ENCODE data around the gene BANK1. TPM values are rescaled to one million over a fixed set of nuclear protein-coding genes. Genes with fewer than 3 reads are reported as not detected.
"Not testable (repeated sequence)": the region's sequence is repeated elsewhere in the genome, so short reads cannot be mapped to it uniquely, and the experiment has no call there.

The BANK1 gene
- total RNA-seq, 1 donor from 2014 or later: not detected

- DNase-seq (ENCODE audit: low read depth, low spot score): no peak
Observed at GRCh38 chr4:101885574-101885973, 95.0 kb downstream of the BANK1 start.

- DNase-seq (ENCODE audit: low read depth, low spot score): no peak
Observed at GRCh38 chr4:101886826-101887225, 96.3 kb downstream of the BANK1 start.

DNA sequence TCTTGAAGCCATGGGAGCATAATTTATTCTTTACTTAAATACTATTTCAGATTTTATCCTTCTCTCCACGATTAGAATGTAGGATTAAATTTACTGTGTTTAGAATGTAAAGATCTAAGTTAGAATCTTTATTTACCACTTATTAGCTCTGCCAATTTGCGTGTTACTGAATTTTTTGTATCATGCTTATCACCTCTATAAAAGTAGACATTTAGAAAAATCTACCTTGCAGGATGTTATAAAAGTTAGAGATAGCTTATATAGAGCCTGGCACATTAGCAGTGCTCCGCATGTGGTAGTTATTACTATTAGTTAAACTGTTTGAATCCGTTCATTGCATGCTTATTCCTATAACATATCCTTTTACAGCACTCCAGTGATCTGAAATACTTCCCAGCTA lies 97.9 kb downstream of the BANK1 start:
- no peak for DNase-seq (ENCODE audit: low read depth, low spot score)

- not testable (repeated sequence) for DNase-seq (ENCODE audit: low read depth, low spot score)
Observed at GRCh38 chr4:101905527-101905926, 115.0 kb downstream of the BANK1 start.

DNA sequence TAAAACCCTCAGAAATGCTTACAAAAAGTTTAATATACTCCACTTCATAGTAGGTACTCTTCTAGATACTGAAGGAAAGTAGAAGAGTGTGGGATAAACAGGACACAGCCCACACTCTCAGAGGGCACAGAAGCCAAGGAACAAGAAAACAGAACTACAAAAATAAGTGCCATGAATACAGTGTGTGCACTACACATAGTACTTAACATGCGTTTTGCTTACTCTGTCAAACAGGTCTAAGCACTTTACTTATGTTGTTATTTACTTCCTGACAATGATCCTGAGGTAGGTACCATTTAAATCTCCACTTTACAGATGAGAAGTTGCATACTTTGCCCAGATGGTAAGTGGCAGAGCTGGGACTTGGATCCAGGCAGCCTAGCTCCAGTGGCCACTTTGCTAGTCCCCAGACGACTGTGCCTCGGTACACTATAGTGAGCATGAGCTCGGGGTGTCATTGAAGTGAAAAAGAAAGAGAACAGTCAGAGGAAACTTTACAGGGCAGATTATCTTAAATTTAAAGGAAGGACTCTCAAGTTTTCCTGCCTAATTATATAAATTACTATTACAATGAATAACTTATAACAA lies 120.3 kb downstream of the BANK1 start:
- no peak for DNase-seq (ENCODE audit: low read depth, low spot score)

GRCh38 chr4:101911616-101912015 lies 121.1 kb downstream of the BANK1 start:
- DNase-seq (ENCODE audit: low read depth, low spot score): no peak

DNA sequence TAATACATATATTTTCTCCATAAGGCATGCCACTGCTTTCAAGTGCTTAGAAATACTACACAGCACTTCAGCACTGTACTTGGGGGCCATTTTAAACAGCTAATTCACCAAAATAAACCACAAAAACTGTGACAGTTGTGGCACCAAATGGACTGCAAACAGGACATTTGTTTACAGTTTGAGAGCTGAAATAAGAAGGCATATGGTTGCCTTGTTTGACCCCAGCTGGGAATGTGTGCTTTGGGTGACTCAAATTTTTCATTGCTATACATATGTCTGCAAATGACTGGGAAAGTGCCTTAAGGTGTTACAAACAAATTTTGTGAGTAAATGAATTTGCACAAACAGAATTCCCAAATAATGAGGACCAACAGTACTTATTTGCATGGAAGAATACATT lies 124.2 kb downstream of the BANK1 start:
- DNase-seq (ENCODE audit: low read depth, low spot score): no peak

DNA sequence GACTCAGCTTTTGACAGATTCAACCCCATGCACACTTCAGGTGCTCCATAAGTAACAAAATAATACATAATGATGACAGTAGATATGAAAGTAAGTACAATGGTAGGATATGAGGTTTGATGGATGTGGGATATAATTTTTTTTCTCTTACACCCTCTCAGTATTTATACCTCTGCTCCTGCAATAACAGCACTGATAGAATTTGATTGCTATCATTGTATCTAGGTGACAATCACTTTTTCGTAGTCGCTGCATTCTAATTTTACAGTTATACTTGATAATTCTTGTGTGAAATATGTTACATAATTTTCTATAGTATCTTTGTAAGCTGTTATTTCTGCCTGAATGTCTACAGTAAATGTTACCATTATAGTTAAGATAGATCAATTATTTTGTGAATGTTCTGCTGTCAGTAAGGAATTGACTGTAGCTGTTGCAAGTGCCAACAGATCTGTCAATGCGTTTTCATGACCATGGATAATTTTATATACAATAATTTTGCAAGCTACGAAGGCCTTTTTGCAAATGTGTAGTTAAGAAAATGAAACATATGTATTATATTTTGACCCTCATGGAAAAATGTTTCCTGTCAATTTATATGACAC lies 128.9 kb downstream of the BANK1 start:
- no peak for DNase-seq (ENCODE audit: low read depth, low spot score)

- no peak for DNase-seq (ENCODE audit: low read depth, low spot score)
Observed at GRCh38 chr4:101921370-101921769, 130.8 kb downstream of the BANK1 start.

- no peak for DNase-seq (ENCODE audit: low read depth, low spot score)
Observed at GRCh38 chr4:101931619-101932018, 141.1 kb downstream of the BANK1 start.

- DNase-seq (ENCODE audit: low read depth, low spot score): no peak
Observed at GRCh38 chr4:101933855-101934254, 143.3 kb downstream of the BANK1 start.

DNA sequence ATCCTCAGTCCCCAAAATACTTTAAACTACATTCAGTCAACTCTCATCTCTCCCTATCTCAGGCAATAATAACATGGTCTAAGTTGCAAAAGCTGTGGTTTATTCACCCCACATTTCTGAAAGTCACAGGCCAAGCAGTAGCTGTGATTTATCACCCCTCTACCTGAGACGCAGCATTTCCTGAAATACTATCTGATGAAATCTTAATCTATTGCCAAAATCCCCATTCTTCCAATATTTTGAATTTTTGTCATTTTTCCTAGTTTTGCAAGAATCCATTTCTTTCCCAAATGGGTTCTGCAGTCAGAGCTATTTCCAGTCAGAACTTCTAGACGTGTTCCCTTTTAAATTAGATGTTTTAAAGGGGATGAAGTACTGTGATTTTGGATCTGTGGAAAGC lies 148.3 kb downstream of the BANK1 start:
- no peak for DNase-seq (ENCODE audit: low read depth, low spot score)

DNA sequence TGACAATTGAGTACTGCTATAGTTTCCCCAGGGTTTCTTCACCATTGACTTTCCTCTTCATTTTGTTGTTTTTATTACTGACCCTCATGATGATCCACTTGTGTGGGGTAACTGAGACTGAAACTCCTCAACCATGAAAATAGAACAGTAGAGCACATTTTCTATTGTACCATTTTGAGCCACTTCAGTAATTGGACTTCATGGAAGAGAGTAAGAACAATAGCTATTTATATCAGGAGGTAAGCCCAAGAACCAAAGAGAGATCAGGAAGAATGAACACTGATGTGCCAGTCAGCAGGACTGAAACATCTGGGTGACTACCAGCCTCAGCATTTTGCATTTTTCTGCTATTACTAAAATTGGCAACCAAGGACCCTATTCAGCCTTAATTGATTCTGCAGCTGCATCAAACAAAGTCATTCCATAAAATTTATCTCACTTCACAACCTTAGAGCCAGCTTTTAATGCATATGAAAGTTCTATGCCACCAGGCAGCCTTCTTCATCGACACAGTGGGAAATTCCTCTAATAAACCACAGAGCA lies 151.4 kb downstream of the BANK1 start:
- DNase-seq (ENCODE audit: low read depth, low spot score): no peak

GRCh38 chr4:101942891-101943290 lies 152.4 kb downstream of the BANK1 start:
- DNase-seq (ENCODE audit: low read depth, low spot score): no peak

GRCh38 chr4:101944649-101945048 lies 154.1 kb downstream of the BANK1 start:
- DNase-seq (ENCODE audit: low read depth, low spot score): no peak

GRCh38 chr4:101948055-101948454 lies 157.5 kb downstream of the BANK1 start:
- DNase-seq (ENCODE audit: low read depth, low spot score): no peak

DNA sequence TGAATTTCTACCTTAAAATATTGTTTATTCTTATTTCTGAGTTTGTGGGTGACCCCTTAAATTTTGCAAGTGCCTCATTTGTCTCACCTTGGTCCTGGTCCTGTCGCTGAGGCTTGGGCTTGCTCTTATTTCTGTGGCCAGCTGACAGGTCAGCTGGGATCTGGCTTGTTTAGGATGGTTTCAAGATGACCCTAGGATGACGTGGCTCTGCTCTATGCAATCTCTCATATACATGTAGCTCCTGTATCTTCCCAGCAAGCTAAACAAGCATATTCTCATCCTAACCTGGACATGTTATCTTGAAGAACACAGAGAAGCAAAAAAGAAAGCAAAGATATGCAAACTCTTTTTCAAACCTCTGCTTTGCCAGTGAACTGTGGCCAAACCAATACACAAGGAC lies 158.4 kb downstream of the BANK1 start:
- DNase-seq (ENCODE audit: low read depth, low spot score): no peak

GRCh38 chr4:101950258-101950979 lies 159.9 kb downstream of the BANK1 start:
- no peak for DNase-seq (ENCODE audit: low read depth, low spot score)

DNA sequence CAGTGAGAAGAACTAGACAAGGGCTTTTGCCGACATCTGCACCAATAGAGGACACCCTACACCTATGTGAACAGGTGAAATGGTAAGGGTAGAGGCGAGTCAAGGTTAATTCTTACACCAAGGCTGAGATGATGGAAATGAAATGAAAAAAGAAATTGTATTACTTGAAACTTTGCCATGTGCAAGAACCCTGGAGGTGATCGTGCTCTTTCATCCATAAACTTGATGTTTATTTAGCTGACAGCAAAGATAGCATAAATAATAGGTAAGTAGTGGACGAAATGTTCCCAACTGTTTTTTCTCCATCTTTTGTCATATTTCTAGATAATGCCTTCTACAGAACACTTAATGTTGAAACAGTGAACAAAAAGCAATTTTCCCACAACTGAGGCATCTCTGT lies 162.5 kb downstream of the BANK1 start:
- no peak for DNase-seq (ENCODE audit: low read depth, low spot score)

DNA sequence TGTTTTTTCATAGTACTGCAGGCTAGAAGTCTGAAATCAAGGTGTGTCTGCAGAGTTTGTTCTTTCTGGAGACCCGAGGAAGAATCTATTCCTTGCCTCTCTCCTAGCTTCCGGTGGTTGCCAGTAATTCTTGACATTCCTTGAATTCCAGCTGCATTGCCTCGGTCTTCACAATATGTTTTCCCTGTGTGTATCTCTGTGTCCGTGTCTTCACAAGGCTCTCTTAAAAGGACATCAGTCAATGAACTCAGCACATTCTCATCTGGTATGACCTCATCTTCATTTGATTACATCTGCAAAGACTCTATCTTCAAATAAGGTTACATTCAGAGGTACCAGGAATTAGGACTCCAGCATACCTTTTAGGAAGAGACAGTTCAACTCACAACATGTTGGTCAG lies 163.4 kb downstream of the BANK1 start:
- no peak for DNase-seq (ENCODE audit: low read depth, low spot score)

DNA sequence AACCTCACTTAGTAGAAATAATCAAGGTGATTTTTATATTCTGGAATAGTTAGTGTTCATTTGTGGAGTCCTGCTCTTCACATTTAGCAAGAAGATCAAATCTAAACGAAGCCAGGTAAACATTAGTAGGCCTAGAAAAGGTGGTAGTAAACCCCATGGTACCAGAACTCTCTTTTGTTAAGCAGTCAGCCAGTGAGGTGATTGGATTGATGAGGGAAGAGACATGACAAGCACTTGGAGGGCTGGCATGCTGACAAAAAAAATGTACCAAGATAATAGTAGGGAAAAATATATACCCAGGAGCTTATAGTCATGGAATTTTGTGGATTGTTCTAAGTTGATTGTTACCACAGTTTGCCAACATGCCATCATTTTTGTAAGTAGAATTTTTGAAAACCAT lies 163.8 kb downstream of the BANK1 start:
- no peak for DNase-seq (ENCODE audit: low read depth, low spot score)

DNA sequence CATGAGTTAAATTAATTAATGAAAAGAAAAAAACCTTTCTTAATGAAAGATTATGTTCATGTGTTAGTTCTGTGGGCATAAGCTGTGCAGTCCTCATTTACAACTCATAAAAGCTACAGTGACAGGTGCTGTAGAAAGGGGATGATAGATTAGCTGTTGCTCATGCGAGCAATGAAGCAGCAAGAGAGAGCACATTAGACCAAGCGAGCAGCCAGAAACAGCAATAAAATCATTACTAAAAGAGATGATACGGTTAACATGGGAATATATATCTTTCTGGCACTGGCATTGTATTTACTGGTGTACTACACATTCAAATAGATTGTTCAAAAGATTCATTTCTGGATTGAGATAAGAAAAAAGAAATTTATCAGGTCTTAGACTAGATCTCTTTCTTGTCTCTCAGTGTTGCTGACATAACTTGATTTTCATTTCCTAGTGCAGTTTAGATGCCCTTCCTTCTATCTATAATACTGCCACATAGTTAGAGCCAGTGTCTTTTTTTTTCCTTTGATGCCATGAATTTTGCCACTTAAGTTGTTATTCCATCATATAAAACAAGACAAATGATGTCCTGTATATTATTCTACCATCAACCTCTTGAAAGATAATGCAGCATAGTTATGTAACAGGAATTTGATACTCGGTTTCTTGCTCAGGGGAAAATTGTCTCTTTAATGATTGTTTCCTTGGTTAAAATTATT lies 164.6 kb downstream of the BANK1 start:
- no peak for DNase-seq (ENCODE audit: low read depth, low spot score)
